ENCODE measurements around the gene LAMA3.

Gene LAMA3

GRCh38 chr18:23990474-23991410 lies 301.5 kb downstream of the LAMA3 start:
- no peak for TF ChIP-seq CTCF (IDR thresholded peaks at IDR 0.05; ENCODE audit: control insufficient read depth, extremely low read depth, insufficient read depth)
- no peak for DNase-seq (ENCODE audit: low read depth)
- no peak overlapping the region for H3K4me3 ChIP-seq (ENCODE audit: low read depth, low read length)

- DNase-seq (ENCODE audit: low read depth), result no peak
- no peak overlapping the region for H3K4me3 ChIP-seq (ENCODE audit: low read depth, low read length)
These were observed 303.1 kb downstream of the LAMA3 start for GRCh38 chr18:23992089-23992940.

GRCh38 chr18:23992941-23993280 lies 303.7 kb downstream of the LAMA3 start:
- DNase-seq (ENCODE audit: low read depth), result no peak
- no peak for TF ChIP-seq CTCF (IDR thresholded peaks at IDR 0.05; ENCODE audit: control insufficient read depth, extremely low read depth, insufficient read depth)
- H3K4me3 ChIP-seq (ENCODE audit: low read depth, low read length), result no peak overlapping the region

More at GRCh38 chr18:23992089-23992940, 303.1 kb downstream of the LAMA3 start:
- no peak for TF ChIP-seq CTCF (IDR thresholded peaks at IDR 0.05; ENCODE audit: control insufficient read depth, extremely low read depth, insufficient read depth)

- no peak for TF ChIP-seq CTCF (IDR thresholded peaks at IDR 0.05; ENCODE audit: control insufficient read depth, extremely low read depth, insufficient read depth)
- no peak overlapping the region for H3K4me3 ChIP-seq (ENCODE audit: low read depth, low read length)
- DNase-seq (ENCODE audit: low read depth), result no peak
These were observed 305.2 kb downstream of the LAMA3 start for GRCh38 chr18:23994361-23994902.

GRCh38 chr18:23995180-23995579 lies 305.9 kb downstream of the LAMA3 start:
- TF ChIP-seq CTCF (IDR thresholded peaks at IDR 0.05; ENCODE audit: control insufficient read depth, extremely low read depth, insufficient read depth), result no peak
- no peak for DNase-seq (ENCODE audit: low read depth)
- H3K4me3 ChIP-seq (ENCODE audit: low read depth, low read length), result no peak overlapping the region

- TF ChIP-seq CTCF (IDR thresholded peaks at IDR 0.05; ENCODE audit: control insufficient read depth, extremely low read depth, insufficient read depth), result no peak
- H3K4me3 ChIP-seq (ENCODE audit: low read depth, low read length), result no peak overlapping the region
- DNase-seq (ENCODE audit: low read depth), result no peak
These were observed 308.8 kb downstream of the LAMA3 start for GRCh38 chr18:23998018-23998417.
